GM19395 (cell line): ENCODE measurements around the gene S100A6.

ENCODE experiments used
- ATAC-seq: cut with Tn5 transposase; IDR thresholded peaks from one replicate; pipeline ENCODE4 v1.9.1; 2021; ENCODE audit warnings: mild to moderate bottlenecking, moderate library complexity; ENCODE audit not compliant: unreplicated experiment

The S100A6 gene

GRCh38 chr1:153506831-153507413 lies 28.9 kb downstream of the S100A6 start:
- ATAC-seq: no peak

GRCh38 chr1:153506386-153506785 lies 29.4 kb downstream of the S100A6 start:
- no peak for ATAC-seq

GRCh38 chr1:153505576-153505975 lies 30.2 kb downstream of the S100A6 start:
- no peak for ATAC-seq

GRCh38 chr1:153503766-153504165 lies 32.0 kb downstream of the S100A6 start:
- ATAC-seq: no peak

DNA sequence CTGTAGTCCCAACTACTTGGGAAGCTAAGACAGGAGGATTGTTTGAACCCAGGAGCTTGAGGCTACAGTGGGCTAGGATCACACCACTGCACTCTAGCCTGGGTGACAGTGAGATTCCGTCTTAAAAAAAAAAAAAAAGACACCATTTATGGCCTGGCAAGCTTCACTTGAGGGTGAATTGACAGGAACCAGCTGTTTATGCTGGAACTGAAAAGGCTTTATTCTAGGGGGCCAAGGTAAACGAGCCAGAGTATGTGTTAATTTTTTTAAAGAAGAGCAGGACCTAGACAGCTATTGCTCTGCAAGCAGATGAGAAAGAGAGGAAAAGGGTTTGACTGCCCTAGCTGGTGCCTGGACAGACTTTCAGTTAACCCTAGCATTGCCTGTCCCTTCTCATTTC lies 37.0 kb downstream of the S100A6 start:
- ATAC-seq: no peak

- no peak for ATAC-seq
These were observed 40.3 kb downstream of the S100A6 start for GRCh38 chr1:153495536-153495935.

DNA sequence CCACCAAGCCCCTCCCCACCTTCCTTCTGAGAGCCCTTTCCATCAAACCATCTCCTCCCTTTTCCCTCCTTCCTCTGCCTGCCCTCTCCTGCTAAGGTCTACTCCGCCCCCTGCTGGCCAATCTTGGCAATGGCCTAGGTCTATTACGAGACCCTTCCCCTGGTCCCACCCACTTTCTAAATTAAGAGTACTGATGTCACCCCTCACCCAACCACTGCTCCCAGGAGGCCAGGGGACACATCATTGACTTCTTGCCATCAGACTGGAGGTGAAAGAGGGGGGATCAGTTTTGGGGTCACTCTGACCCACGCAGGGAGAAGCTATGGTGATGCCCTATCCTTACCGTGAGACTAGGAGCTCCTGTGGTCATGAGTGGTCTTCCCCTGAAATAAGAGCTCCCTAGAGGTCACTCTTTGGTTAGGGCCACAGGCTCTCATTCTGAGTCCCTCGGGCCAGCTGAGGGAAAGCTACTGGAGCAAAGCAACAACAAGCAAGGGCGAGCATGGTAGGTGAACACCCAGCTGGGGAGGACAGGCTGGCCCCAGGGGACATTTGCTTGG lies 40.7 kb downstream of the S100A6 start:
- no peak for ATAC-seq

- no peak for ATAC-seq
These were observed 42.3 kb downstream of the S100A6 start for GRCh38 chr1:153493343-153493960.

DNA sequence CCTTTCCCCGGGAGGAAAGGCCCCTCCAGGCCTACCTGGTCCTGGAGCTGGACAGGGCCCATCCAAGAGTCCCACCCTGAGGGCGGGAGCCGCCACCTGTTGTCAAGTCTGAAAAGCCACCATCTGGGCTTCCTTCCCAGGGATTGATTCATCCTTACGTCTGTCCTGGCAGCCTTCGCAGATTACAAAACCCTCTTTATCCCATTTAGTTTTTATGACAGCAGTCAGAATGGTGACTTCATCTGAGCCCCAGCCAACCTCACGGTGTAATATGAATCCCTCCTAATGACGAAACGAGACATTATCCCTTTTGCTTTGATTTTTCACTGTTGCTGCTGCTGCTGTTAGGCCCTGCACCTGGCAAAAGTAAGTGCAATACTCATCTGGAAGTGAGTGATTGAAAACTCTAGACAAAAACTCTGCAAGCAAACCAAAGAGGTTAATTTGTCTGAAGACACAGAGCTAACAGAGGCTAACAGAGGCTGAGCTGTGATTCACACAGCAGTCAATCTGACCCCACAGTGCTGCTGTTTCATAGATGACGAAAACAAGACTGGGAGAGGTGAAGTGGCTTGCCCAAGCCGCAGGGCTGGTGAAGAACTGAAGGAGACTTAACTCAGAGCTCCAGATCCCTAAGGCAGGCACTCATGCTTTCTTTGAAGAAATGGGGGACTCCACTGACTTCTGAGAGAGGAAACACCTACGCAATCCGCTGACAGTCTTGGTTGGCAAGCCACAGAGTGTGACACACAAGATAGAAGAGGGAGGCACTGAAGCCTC lies 45.3 kb downstream of the S100A6 start:
- ATAC-seq: no peak

- no peak for ATAC-seq
These were observed 47.1 kb downstream of the S100A6 start for GRCh38 chr1:153488731-153489130.

DNA sequence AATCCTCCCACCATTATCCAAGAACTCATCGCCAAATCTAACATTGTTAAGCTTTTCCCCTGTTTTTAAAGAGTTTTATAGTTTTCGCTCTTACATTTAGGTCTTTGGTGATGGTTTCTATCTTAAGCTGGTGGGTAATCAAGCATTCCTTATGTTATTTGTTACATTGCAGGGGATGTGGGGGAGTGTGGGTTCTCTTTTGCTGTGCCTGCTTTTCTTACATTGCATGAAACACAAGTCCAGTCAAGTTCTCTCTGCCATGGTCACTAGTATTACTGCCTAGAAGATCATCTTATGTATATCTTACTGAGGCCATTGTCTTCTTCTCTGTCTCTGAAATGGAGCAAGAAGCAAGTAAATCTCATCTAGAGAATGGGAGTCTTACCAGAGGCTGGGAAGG lies 48.1 kb downstream of the S100A6 start:
- no peak for ATAC-seq

- no peak for ATAC-seq
These were observed 49.9 kb downstream of the S100A6 start for GRCh38 chr1:153485863-153486262.
